Glomerular endothelial cell (primary cell): ENCODE data around the gene TLCD2. TPM values are rescaled to one million over a fixed set of nuclear protein-coding genes. Genes with fewer than 3 reads are reported as not detected.
"Not testable (repeated sequence)": the region's sequence is repeated elsewhere in the genome, so short reads cannot be mapped to it uniquely, and the experiment has no call there.

Source experiments
- DNase-seq: peaks from one replicate; pipeline ENCODE4 v3.0.0-alpha.2; 2011; ENCODE audit warnings: low read depth, low spot score; ENCODE audit errors: extremely low read depth
- total RNA-seq: library from RNA; depleted of rRNA; stranded (reverse); fragments of >200 nt; gene quantifications from 2 replicates; pipeline ENCODE4 v1.2.3, GENCODE V29; 2015

TLCD2 gene
- total RNA-seq, 1 donor from 2014 or later = 1.4 TPM

DNA sequence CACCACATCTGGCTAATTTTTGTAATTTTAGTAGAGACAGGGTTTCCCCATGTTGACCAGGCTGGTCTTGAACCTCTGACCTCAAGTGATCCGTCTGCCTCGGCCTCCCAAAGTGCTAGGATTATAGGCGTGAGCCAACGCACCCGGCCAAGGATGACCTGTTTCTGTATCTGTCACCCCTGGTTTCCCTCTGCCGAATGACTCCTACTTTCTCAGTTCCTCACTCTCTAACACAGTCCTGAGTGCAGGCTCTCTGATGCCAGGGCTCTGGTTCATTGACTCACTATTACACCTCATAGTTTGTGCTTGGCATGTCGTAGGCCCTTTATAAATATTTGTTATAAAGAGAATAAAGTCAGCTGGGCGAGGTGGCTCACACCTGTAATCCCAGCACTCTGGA, 14.8 kb downstream of the TLCD2 start:
- no peak for DNase-seq

DNA sequence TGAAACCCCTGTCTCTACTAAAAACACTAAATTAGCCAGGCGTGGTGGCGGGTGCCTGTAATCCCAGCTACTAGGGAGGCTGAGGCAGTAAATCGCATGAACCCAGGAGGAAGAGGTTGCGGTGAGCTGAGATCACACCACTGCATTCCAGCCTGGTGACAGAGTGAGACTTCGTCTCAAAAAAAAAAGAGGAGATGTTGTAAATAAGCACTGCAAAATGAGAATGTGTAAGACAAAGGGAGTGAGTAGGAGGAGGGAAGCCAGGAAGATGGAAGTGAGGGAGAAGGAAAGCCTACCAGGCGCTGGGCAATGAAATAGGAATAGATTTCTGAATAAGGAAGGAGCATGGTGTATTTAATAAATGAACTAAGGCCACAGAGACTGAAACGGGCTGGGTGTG, 16.8 kb downstream of the TLCD2 start:
- no peak for DNase-seq

- DNase-seq = no peak
These were observed 19.5 kb downstream of the TLCD2 start for GRCh38 chr17:1690544-1691221.

DNA sequence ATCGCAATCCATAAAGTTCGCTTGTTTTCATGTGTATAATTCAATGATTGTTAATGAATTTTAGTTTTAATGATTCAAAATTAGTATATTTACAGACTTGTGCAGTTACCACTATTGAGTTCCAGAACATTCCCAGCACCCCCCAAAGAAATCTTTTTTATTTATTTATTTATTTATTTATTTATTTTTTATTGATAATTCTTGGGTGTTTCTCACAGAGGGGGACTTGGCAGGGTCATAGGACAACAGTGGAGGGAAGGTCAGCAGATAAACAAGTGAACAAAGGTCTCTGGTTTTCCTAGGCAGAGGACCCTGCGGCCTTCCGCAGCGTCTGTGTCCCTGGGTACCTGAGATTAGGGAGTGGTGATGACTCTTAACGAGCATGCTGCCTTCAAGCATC, 21.8 kb downstream of the TLCD2 start:
- not testable (repeated sequence) for DNase-seq

- no peak for DNase-seq
These were observed 24.1 kb downstream of the TLCD2 start for GRCh38 chr17:1686086-1686485.

DNA sequence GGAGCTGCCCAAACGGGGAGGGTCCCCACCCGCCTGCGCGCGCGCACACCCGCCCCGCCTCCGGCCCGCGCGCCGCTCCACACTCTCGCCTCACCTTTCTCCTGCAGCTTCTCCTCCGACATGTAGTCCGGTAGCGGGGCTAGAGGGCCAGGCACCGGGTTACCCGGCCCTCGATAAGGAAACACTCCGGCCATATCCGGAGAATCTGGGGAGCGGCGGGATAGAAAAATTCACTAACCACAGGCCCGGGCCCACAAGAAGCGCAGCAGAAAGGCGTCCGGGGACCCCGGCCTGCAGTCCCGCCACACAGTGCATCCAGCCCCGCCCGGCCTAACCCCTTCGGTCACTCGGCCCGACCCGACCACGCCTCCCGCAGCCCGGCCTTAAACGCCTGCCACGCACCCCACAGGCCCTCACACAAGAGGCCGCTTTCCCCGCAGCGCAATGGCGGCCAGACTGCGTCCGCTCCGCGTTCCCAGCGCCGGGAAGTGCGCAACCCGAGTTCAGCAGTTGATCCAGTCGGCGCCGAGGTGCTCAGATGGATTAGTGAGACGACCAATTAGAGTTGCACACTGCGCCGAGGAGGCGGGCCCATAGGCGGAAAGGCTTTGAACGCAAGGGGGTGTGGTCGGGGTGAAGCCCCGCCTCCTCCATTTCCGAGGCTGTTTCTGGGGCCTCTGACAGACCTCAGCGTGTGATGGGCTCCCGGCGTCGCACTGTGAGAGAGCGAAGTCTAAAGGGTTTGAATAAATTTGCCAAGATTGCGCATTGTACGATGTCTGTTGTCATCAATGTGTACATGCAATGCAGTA, 25.6 kb downstream of the TLCD2 start, which contains the start of gene PRPF8:
Gene PRPF8, minus strand, starts transcription at position 490 of the 812 bp plus-strand sequence. Its CDS starts 296 bp downstream, at position 194.
- peak; percentile 88 for DNase-seq

DNA sequence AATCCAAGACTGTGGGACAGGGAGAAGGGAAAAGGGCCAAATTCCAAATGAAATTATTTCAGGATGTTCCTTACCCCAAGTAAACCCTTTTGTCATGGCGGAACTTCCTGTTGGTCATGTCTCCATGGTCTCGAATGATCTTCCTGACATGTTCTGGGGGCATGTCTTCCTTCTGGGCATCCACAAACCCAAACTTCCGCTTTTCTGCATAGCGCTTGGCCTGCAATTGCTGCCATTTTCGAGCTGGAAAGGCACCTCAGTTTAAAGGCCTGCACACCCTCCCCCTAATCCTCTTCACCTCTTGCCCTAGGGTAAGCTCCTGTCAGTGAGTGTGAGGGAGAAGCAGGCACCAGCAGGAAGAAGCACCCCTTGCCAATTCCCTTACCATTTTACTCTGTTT, 26.7 kb downstream of the TLCD2 start:
- DNase-seq = no peak

DNA sequence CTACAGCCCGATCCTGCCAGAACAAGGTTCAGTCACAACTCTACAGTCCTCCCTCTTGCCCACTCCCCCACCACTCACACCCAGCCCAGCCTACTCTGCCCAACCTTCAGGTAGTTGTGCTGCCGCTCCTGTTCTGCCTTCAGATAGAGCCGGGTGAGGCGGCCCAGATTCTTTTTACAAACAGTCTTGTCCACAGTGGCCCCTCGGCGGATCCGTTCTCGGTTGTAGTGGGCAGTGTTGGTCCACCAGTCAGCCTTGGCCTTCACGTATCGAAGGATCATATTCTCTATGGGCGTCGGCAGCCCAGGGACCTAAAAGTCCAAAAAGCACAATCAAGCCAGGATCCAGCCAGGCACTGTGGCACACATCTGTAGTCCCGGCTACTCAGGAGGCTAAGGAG, 33.8 kb downstream of the TLCD2 start:
- no peak for DNase-seq

- DNase-seq = no peak
These were observed 37.0 kb downstream of the TLCD2 start for GRCh38 chr17:1673041-1673785.

- DNase-seq = not testable (repeated sequence)
These were observed 46.2 kb downstream of the TLCD2 start for GRCh38 chr17:1663934-1664333.

- no peak for DNase-seq
These were observed 49.1 kb downstream of the TLCD2 start for GRCh38 chr17:1661045-1661444.

- DNase-seq = no peak
These were observed 52.1 kb downstream of the TLCD2 start for GRCh38 chr17:1658100-1658499.

- no peak for DNase-seq
These were observed 56.4 kb downstream of the TLCD2 start for GRCh38 chr17:1653735-1654134.

- DNase-seq = not testable (repeated sequence)
These were observed 57.4 kb downstream of the TLCD2 start for GRCh38 chr17:1652794-1653193.

Other genes starting within 250 kb of the TLCD2 start
- 173 and 196 TPM in 2 replicates for gene MYO1C, start 217.7 kb downstream of the TLCD2 start, total RNA-seq
- gene INPP5K, start 193.8 kb downstream of the TLCD2 start, total RNA-seq = 49.0 and 66.6 TPM in 2 replicates
- 55.1 and 66.2 TPM in 2 replicates for gene PITPNA, start 147.6 kb downstream of the TLCD2 start, total RNA-seq
- gene SLC43A2, start 81.5 kb downstream of the TLCD2 start, total RNA-seq = 29.5 and 48.9 TPM in 2 replicates
- gene SCARF1, start 64.6 kb downstream of the TLCD2 start, total RNA-seq = 131 and 202 TPM in 2 replicates
- 17.1 and 34.2 TPM in 2 replicates for gene RILP, start 60.5 kb downstream of the TLCD2 start, total RNA-seq
- gene PRPF8, start 25.5 kb downstream of the TLCD2 start, total RNA-seq = 175 and 180 TPM in 2 replicates
- 27.3 and 30.0 TPM in 2 replicates for gene WDR81, start 14.3 kb upstream of the TLCD2 start, total RNA-seq
- 1.6 TPM in 1 of 2 replicates, not detected in the other for gene SERPINF2, start 32.5 kb upstream of the TLCD2 start, total RNA-seq
- 0.48 and 1.8 TPM in 2 replicates for gene SERPINF1, start 51.7 kb upstream of the TLCD2 start, total RNA-seq
- gene SMYD4, start 119.5 kb upstream of the TLCD2 start, total RNA-seq = 6.6 and 9.2 TPM in 2 replicates
- 23.3 and 29.2 TPM in 2 replicates for gene RPA1, start 119.6 kb upstream of the TLCD2 start, total RNA-seq